ENCODE data around the gene PTPRZ1. TPM values are rescaled to one million over a fixed set of nuclear protein-coding genes. Genes with fewer than 3 reads are reported as not detected.

Gene PTPRZ1
- total RNA-seq, 1 experiment from 2014 or later, result not detected

DNA sequence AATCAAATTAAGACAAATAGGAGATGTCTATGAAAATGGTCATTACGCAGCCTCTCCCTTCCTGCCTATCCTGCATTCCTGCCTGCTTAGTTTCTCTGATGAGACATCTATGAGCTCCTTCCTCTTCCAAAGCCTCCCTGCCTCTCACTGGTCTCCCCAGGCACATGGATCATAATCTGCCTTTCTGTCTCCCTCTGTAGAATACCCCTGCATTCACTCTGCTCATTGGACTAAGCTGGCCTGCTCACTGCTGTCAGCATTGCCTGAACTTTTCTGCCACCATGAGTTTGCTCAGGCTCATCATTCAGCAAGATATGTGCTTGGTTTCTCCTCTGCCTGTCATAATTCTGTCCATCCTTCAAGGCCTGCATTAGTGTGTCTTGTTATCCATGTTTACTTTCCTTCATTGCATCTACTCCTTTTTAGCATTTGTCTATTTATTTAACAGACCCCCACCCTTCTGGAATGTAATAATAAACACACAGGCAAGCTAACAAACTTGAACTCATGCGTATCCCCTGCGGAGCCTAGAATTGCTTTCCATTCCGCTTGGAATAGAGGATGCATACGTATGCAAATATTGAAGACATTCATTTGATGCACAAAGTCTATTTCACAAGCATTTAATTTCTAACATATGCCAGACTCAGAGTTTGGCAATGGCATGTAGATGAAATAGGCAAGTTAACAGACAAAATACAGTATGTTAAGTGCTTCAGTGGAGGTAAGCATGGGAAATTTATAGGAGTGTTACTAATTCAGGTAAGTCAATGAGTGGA lies 88.3 kb downstream of the PTPRZ1 start:
- Mint-ChIP-seq H3K27ac (ENCODE audit: unreplicated experiment) (no peak overlapping the region), H3K9me3 (ENCODE audit: unreplicated experiment) (no peaks in the 10 kb centered on the region), H3K36me3 (ENCODE audit: insufficient read depth, unreplicated experiment) (no peaks in the 10 kb centered on the region), H3K4me1 (ENCODE audit: low read depth, unreplicated experiment) (no peaks in the 10 kb centered on the region), H3K4me3 (ENCODE audit: unreplicated experiment) (no peak overlapping the region), H3K27me3 (ENCODE audit: insufficient read depth, unreplicated experiment) (peaks cover 26% of the 10 kb centered on the region)
- H3K27me3 ChIP-seq (replicated peaks; ENCODE audit: control insufficient read depth, insufficient read depth, low read length), result no peaks in the 10 kb centered on the region
- H3K9me3 ChIP-seq, result no peaks in the 10 kb centered on the region
- H3K4me3 ChIP-seq (ENCODE audit: low read depth, low read length), result no peak overlapping the region
- POLR2A ChIA-PET, result no interaction called here
- peak in 1 of 2 experiments; percentile 4 for DNase-seq
- intact Hi-C loops (cut with micrococcal nuclease; ENCODE audit: unreplicated experiment), result no loop called here
- CTCF ChIA-PET, result no interaction called here
- no peaks in the 10 kb centered on the region for H3K4me1 ChIP-seq
- H3K36me3 ChIP-seq (ENCODE audit: control insufficient read depth, insufficient read depth, low read length), result no peaks in the 10 kb centered on the region
- no peak for TF ChIP-seq CTCF (IDR thresholded peaks at IDR 0.05; ENCODE audit: insufficient read depth in 1 of 2, low read depth in 1 of 2, low read length in 1 of 2, severe bottlenecking in 1 of 2, unreplicated experiment in 1 of 2)
- no TSS peak for BruUV-seq (replicated peaks)

- CTCF ChIA-PET, result no interaction called here
- Mint-ChIP-seq H3K4me1 (ENCODE audit: low read depth, unreplicated experiment) (no peaks in the 10 kb centered on the region), H3K27ac (ENCODE audit: unreplicated experiment) (no peak overlapping the region), H3K9me3 (ENCODE audit: unreplicated experiment) (no peaks in the 10 kb centered on the region), H3K36me3 (ENCODE audit: insufficient read depth, unreplicated experiment) (no peaks in the 10 kb centered on the region), H3K27me3 (ENCODE audit: insufficient read depth, unreplicated experiment) (peaks cover 12% of the 10 kb centered on the region), H3K4me3 (ENCODE audit: unreplicated experiment) (no peak overlapping the region)
- H3K27me3 ChIP-seq (replicated peaks; ENCODE audit: control insufficient read depth, insufficient read depth, low read length), result no peaks in the 10 kb centered on the region
- no peak overlapping the region for H3K4me3 ChIP-seq (ENCODE audit: low read depth, low read length)
- no peaks in the 10 kb centered on the region for H3K36me3 ChIP-seq (ENCODE audit: control insufficient read depth, insufficient read depth, low read length)
- H3K9me3 ChIP-seq, result no peaks in the 10 kb centered on the region
- TF ChIP-seq CTCF (IDR thresholded peaks at IDR 0.05; ENCODE audit: insufficient read depth in 1 of 2, low read depth in 1 of 2, low read length in 1 of 2, severe bottlenecking in 1 of 2, unreplicated experiment in 1 of 2), result no peak
- no peaks in the 10 kb centered on the region for H3K4me1 ChIP-seq
- intact Hi-C loops (cut with micrococcal nuclease; ENCODE audit: unreplicated experiment), result no loop called here
- POLR2A ChIA-PET, result no interaction called here
- no TSS peak for BruUV-seq (replicated peaks)
- DNase-seq, result no peak
Observed at GRCh38 chr7:121966276-121966934, 93.4 kb downstream of the PTPRZ1 start.

GRCh38 chr7:121966935-121967332 lies 94.0 kb downstream of the PTPRZ1 start:
- Mint-ChIP-seq H3K36me3 (ENCODE audit: insufficient read depth, unreplicated experiment) (no peaks in the 10 kb centered on the region), H3K4me3 (ENCODE audit: unreplicated experiment) (no peak overlapping the region), H3K27ac (ENCODE audit: unreplicated experiment) (no peak overlapping the region), H3K27me3 (ENCODE audit: insufficient read depth, unreplicated experiment) (peaks cover 12% of the 10 kb centered on the region), H3K9me3 (ENCODE audit: unreplicated experiment) (no peaks in the 10 kb centered on the region), H3K4me1 (ENCODE audit: low read depth, unreplicated experiment) (no peaks in the 10 kb centered on the region)
- POLR2A ChIA-PET, result no interaction called here
- no peaks in the 10 kb centered on the region for H3K4me1 ChIP-seq
- intact Hi-C loops (cut with micrococcal nuclease; ENCODE audit: unreplicated experiment), result no loop called here
- no peaks in the 10 kb centered on the region for H3K9me3 ChIP-seq
- CTCF ChIA-PET, result no interaction called here
- H3K36me3 ChIP-seq (ENCODE audit: control insufficient read depth, insufficient read depth, low read length), result no peaks in the 10 kb centered on the region
- no TSS peak for BruUV-seq (replicated peaks)
- no peaks in the 10 kb centered on the region for H3K27me3 ChIP-seq (replicated peaks; ENCODE audit: control insufficient read depth, insufficient read depth, low read length)
- no peak for DNase-seq
- TF ChIP-seq CTCF (IDR thresholded peaks at IDR 0.05; ENCODE audit: insufficient read depth in 1 of 2, low read depth in 1 of 2, low read length in 1 of 2, severe bottlenecking in 1 of 2, unreplicated experiment in 1 of 2), result no peak
- no peak overlapping the region for H3K4me3 ChIP-seq (ENCODE audit: low read depth, low read length)
